Skeletal muscle tissue (tissue), 4 donors: Measurements from ENCODE around the gene MACROH2A1. TPM values are rescaled to one million over a fixed set of nuclear protein-coding genes. Genes with fewer than 3 reads are reported as not detected.

ENCODE experiments used
- H3K27ac ChIP-seq: one replicate; pipeline ENCODE4 v1.7.0; 2013; ENCODE audit warnings: mild to moderate bottlenecking, low read depth, low read length, inconsistent platforms
- H3K27me3 ChIP-seq, 3 donors: one replicate each; pipeline ENCODE4 v1.7.0; 2013; ENCODE audit warnings: low read length in 3 of 3; ENCODE audit not compliant: control insufficient read depth in 3 of 3, insufficient read depth in 3 of 3
- H3K36me3 ChIP-seq, 3 donors: one replicate each; pipeline ENCODE4 v1.7.0; 2013; ENCODE audit warnings: low read length in 3 of 3; ENCODE audit not compliant: control insufficient read depth in 3 of 3, insufficient read depth in 3 of 3
- H3K4me1 ChIP-seq, 3 donors: one replicate each; pipeline ENCODE4 v1.7.0; 2013; ENCODE audit warnings: low read length in 3 of 3, mild to moderate bottlenecking in 3 of 3; ENCODE audit not compliant: control insufficient read depth in 3 of 3, insufficient read depth in 3 of 3
- H3K4me3 ChIP-seq, 3 donors: one replicate each; pipeline ENCODE4 v1.7.0; 2013; ENCODE audit warnings: low read length in 3 of 3
- H3K9ac ChIP-seq, 3 donors: one replicate each; pipeline ENCODE4 v1.7.0; 2013; ENCODE audit warnings: low read length in 3 of 3, mild to moderate bottlenecking in 3 of 3, moderate library complexity in 2 of 3, low read depth in 1 of 3
- H3K9me3 ChIP-seq, 3 donors: one replicate each; pipeline ENCODE4 v1.7.0; 2013; ENCODE audit warnings: low read length in 3 of 3; ENCODE audit not compliant: control insufficient read depth in 3 of 3
- total RNA-seq: library from RNA; depleted of rRNA; stranded (reverse); fragments of >200 nt; gene quantifications from one replicate; pipeline ENCODE4 v1.2.3, GENCODE V29; 2014
- donor health status: Osteomylitis.

The MACROH2A1 gene
- total RNA-seq, 1 donor from 2014 or later, result 86.1 TPM

DNA sequence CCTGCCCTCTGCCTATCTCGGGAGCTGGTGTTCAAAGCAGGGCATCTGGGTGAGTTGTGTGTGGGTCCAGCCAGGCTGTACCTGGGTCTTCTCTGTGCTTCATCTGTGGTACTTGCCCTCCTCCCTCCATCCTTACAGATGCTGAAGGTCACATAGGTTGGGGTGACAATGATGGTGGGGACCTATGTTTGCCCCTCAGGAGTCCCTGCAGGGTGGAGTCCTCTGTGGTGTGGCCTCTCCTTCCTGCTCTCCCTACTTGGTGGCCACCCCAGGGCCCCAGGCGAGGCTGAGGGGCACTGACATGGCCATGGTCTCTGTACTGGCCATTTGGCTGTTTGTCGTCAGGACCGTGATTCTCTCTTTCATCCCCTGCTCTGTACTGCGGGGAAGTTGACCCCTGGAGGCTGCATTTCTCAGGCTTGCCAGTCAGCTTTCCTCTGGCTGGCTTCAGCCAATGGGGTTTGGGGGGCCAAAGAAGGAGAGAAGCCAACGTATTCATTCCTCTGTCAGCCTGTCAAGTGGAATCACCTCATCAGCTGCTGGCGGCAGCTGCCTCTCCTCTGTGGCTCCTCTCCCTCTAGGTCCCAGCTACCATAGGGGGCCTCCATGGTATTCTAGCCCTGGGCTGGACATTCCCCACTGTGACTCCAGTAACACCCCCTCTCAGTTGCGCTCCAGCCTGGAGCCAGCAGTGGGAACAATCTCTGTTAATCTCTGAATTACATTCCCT lies 43.6 kb upstream of the MACROH2A1 start:
- H3K36me3 ChIP-seq, result no peaks in the 10 kb centered on the region
- no peak overlapping the region for H3K27ac ChIP-seq
- H3K9ac ChIP-seq, result no peak overlapping the region
- peaks cover 13 to 28% (median 22%) of the 10 kb centered on the region in 3 donors for H3K4me1 ChIP-seq
- peaks cover 0 to 3% (median 2%) of the 10 kb centered on the region in 3 donors for H3K27me3 ChIP-seq
- H3K4me3 ChIP-seq, result no peak overlapping the region
- H3K9me3 ChIP-seq, result no peaks in the 10 kb centered on the region

DNA sequence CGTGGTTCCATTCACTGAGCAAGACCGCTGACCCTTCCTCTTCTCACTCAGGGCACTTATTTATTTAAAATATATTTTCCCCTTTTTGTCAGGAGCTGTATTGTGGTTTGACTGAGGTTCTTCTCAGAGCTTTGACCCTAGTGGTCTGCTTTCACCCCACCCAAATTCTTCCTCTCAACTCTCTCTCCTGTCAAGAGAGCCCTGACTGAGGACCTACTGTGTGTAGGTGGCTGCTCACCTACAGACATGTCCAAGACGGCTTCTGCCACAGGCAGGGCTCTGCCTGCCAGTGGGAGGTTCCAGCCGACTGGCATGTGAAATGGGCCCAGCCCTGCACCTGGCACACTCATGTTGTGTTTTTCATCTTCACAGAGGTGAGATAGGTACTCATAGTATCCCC lies 42.9 kb upstream of the MACROH2A1 start:
- H3K4me3 ChIP-seq, result no peak overlapping the region
- H3K9ac ChIP-seq, result no peak overlapping the region
- H3K27ac ChIP-seq, result no peak overlapping the region
- no peaks in the 10 kb centered on the region for H3K9me3 ChIP-seq
- peaks cover 13 to 30% (median 24%) of the 10 kb centered on the region in 3 donors for H3K4me1 ChIP-seq
- H3K36me3 ChIP-seq, result no peaks in the 10 kb centered on the region
- peaks cover 0 to 3% (median 2%) of the 10 kb centered on the region in 3 donors for H3K27me3 ChIP-seq

DNA sequence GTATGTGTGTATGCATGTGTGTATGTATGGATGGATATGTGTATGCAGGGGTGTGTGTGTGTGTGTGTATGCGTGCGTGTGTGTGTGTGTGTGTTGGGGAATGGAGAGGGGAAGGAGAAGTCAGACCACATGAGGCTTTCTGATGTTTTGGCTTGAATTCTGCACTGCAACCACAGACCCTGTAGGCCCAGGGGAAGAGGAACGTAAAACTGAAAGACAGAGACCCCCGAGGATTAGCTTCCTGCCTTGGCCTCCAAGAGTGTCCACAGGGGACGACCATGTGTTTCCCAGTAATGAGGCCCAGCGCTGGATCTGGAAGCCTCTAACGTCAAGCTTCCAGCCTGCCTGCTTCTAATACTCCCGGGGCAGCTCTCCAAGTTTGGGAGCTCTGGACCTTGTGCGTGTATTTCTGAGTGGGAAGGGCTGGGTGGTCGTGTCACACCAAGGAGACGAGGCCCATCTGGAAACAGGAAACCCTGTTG lies 42.4 kb upstream of the MACROH2A1 start:
- no peak overlapping the region for H3K9ac ChIP-seq
- H3K27ac ChIP-seq, result no peak overlapping the region
- H3K4me1 ChIP-seq, result peaks cover 15 to 30% (median 24%) of the 10 kb centered on the region in 3 donors
- H3K4me3 ChIP-seq, result no peak overlapping the region
- peaks cover 0 to 3% (median 2%) of the 10 kb centered on the region in 3 donors for H3K27me3 ChIP-seq
- no peaks in the 10 kb centered on the region for H3K36me3 ChIP-seq
- H3K9me3 ChIP-seq, result no peaks in the 10 kb centered on the region

DNA sequence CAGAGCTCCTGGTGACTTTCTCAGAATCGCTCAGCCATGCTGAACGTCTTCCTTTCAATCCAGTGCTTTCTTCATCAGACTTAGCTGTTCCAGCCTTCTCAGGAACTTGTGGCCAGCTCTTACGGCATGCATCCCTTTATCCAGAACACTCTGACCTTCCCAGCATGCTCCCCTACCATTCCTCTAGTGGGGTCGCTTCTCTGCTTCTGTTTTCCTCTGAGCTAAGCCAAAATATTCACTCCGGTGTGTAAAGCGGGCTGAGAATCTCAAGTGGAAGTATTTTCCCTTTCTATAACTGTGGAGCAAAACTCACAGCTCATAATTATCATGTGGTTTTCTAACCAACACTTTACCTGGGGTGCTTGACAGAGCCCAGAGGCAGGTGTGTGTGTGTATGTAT lies 41.9 kb upstream of the MACROH2A1 start:
- H3K27ac ChIP-seq, result no peak overlapping the region
- no peak overlapping the region for H3K4me3 ChIP-seq
- no peaks in the 10 kb centered on the region for H3K36me3 ChIP-seq
- H3K27me3 ChIP-seq, result peaks cover 0 to 3% (median 0%) of the 10 kb centered on the region in 3 donors
- no peak overlapping the region for H3K9ac ChIP-seq
- peaks cover 15 to 30% (median 24%) of the 10 kb centered on the region in 3 donors for H3K4me1 ChIP-seq
- no peaks in the 10 kb centered on the region for H3K9me3 ChIP-seq

DNA sequence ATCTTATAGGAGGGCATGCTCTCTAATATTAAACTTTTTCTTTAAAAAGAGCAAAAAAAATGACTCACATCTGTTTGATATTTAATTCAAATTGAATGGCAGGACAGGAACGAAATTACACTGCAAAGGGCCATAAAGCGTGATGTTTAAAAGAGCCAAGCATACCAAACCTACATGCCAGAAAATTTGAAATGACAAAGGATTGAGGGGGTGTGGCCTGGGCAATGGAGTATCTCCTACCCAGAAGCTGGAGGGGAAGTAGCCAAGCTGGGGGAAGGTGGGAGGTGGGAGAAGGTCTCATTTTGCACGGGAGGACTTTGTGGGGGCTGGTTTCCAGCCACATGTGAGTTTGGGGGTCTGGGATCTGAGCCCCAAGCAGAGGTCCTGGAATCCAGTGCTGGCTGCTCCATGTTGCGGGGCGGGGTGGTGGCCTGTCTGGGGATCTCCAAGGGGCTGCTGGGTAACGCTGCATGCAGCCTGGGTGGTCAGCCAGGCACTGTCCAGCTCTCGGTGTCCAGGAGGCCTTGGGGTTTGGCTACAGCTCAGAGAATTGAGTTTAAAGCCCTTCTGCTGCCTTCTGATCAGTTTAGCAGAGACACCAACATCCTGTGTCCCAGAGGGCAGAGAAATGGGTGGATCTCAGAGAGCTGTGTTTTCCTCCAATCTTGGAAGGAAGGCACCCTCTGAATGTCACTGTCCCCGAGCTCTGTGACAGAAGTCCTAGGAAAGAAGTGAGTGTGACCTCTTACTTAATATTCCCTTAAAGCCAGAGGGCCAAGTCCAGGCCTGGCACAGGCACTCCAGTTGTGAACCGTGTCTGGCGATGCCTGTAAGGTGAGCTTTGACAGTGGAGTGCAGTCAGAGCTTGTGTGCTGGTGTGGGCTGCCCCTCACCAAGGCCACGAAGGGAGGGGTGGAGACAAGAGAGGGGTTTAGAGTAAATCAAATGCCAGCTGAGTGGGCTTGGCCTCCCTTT lies 40.5 kb upstream of the MACROH2A1 start:
- H3K4me1 ChIP-seq, result peaks cover 16 to 39% (median 28%) of the 10 kb centered on the region in 3 donors
- no peak overlapping the region for H3K9ac ChIP-seq

DNA sequence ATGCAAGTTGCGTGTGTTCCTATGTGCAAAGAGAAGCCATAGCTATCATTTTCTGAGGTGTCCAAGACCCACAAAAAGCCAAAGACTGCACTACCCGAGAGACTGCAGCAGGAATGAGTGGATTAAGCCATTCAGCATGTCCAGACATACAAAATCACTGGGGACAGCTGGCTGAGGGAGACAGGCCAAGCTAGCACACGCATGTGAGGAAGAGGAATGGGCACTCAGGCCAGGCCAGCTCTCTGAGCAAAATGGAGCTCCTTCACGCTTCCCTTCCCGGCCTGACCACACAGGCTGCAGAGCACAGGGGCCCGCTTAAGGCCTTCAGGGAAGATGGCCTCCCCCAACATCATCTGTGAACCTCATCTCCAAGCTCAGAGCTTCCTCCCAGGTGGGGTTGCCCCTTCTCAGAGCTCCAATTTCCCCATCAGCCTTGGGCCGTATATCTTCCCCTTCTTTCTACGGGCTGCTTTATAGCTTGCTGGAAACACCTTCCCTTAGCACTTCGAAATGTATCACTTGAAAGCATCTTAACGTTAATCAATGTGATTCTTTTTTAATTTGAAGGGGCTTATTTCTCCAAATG lies 39.7 kb upstream of the MACROH2A1 start:
- Histone ChIP-seq H3K27me3 (peaks cover 0 to 3% (median 0%) of the 10 kb centered on the region in 3 donors), H3K36me3 (no peaks in the 10 kb centered on the region), H3K9ac (peak overlapping the region in 1 of 3 donors; percentile 40), H3K4me1 (peaks cover 23 to 47% (median 36%) of the 10 kb centered on the region in 3 donors), H3K27ac (peak overlapping the region; percentile 51), H3K9me3 (no peaks in the 10 kb centered on the region), H3K4me3 (no peak overlapping the region)

More for the DNA sequence above, 40.5 kb upstream of the MACROH2A1 start:
- H3K9me3 ChIP-seq, result no peaks in the 10 kb centered on the region
- no peak overlapping the region for H3K27ac ChIP-seq
- H3K27me3 ChIP-seq, result peaks cover 0 to 3% (median 0%) of the 10 kb centered on the region in 3 donors
- no peaks in the 10 kb centered on the region for H3K36me3 ChIP-seq
- H3K4me3 ChIP-seq, result no peak overlapping the region

DNA sequence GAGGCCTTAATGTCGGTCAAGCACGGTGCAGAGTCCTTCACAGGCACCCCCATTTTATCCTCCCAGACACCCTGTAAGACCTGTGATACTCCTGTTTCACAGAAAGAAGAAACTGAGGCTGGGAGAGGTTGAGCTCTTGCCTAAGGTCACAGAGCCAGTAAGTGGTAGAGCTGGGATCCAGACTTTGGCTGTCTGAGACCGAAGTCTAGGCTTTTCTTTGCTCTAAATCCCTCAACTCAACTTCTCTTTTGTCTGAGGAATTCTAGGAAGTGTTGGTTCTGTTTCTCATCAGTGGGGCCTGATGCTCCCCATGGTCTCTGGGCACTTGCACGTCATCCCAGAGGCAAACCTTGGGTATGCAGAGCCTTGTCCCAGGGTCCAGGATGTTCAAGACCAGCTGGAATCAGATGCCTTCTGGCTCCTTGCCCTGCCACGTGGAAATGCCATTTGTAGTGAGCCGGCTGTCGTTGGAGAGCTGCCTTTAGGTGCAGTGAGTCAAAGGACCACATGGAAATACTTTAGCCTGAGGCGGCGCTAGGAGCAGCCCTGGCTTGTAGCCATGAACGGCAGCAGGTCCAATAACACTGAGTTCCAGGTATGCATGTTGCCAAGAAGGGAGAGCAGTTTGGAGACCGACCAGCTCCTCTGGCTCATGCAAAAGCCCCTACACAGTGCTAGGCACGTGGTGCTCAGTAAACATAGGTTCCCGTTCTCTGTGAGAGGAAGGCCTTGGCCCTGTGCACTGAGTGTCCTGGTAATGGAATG lies 38.9 kb upstream of the MACROH2A1 start:
- Histone ChIP-seq H3K27me3 (peaks cover 0 to 3% (median 0%) of the 10 kb centered on the region in 3 donors), H3K4me1 (peaks cover 24 to 52% (median 41%) of the 10 kb centered on the region in 3 donors), H3K9ac (peak overlapping the region in 1 of 3 donors; percentile 40), H3K4me3 (no peak overlapping the region), H3K27ac (peak overlapping the region; percentile 51), H3K36me3 (no peaks in the 10 kb centered on the region), H3K9me3 (no peaks in the 10 kb centered on the region)

DNA sequence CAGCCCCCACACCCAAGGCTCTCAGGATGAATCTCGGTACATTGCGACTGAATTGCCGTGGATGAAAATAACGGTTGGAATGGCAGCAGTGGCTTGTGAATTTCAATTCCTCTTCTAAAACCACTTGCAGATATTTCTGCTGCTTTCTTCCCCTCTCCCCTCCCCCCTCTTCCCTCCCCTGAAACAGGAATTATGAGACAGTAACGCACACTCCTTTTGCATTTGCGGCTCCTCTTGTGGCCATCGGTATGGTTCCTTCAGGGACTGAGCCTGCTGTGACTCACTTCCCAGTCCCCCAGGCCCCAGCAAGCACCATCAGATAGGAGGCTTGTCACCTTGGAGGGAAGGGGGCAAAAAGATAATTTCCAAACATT lies 38.4 kb upstream of the MACROH2A1 start:
- Histone ChIP-seq H3K36me3 (no peaks in the 10 kb centered on the region), H3K27me3 (peaks cover 0 to 3% (median 0%) of the 10 kb centered on the region in 3 donors), H3K4me3 (no peak overlapping the region), H3K4me1 (peaks cover 26 to 55% (median 41%) of the 10 kb centered on the region in 3 donors), H3K9me3 (no peaks in the 10 kb centered on the region), H3K9ac (no peak overlapping the region), H3K27ac (peak overlapping the region; percentile 51)

DNA sequence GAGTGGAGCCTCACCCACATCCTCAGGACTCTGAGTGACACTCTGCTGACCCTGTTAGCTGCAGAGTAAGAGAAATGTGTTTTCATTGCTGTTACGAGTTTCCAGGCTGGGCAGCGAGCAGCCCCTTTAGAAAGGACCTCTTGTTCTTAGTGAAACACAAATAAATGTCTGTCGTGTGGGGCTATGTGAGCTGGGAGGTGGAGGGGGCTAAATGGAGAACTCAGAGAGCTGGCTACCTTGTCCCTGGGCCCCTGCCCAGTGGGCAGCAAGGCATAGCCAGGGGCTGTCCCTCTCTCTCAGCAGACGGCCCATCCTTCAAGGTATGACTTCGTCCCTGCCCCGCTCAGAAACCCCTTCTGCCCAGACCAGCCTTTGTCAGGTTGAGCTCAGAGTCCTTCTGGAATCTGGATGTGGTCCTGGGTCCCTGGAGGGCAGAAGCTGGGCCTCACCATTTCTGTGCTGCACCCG lies 38.0 kb upstream of the MACROH2A1 start:
- Histone ChIP-seq H3K36me3 (no peaks in the 10 kb centered on the region), H3K27ac (peak overlapping the region; percentile 3), H3K4me3 (no peak overlapping the region), H3K9me3 (no peaks in the 10 kb centered on the region), H3K27me3 (peaks cover 0 to 3% (median 0%) of the 10 kb centered on the region in 3 donors), H3K4me1 (peaks cover 26 to 55% (median 41%) of the 10 kb centered on the region in 3 donors), H3K9ac (no peak overlapping the region)
